K562 (cell line): ENCODE results near the gene IGF2BP3. TPM values are rescaled to one million over a fixed set of nuclear protein-coding genes. Genes with fewer than 3 reads are reported as not detected.

ENCODE experiments used
- ARID1B ChIP-seq: fragments of 450-650 bp; IDR thresholded peaks from 2 replicates; pipeline ENCODE4 v1.6.1; 2016; ENCODE audit warnings: antibody characterized with exemption, mild to moderate bottlenecking, inconsistent platforms
- BHLHE40 ChIP-seq: IDR thresholded peaks from 2 replicates; pipeline ENCODE4 v1.6.1; 2011; ENCODE audit warnings: low read length, improper control_type of control experiment
- CHCHD3 ChIP-seq: fragments of 250-450 bp; sonication (Bioruptor Pico); IDR thresholded peaks from 2 replicates; pipeline ENCODE4 v2.1.2; 2022; ENCODE audit warnings: mild to moderate bottlenecking
- CHD2 ChIP-seq: IDR thresholded peaks from 2 replicates; pipeline ENCODE4 v1.6.1; 2011; ENCODE audit warnings: low read depth, low read length
- CHD4 ChIP-seq: fragments of 200-600 bp; sonication (generic); IDR thresholded peaks from 3 replicates; pipeline ENCODE4 v1.6.1; 2012; ENCODE audit warnings: low read depth, mild to moderate bottlenecking, mixed read lengths, low read length, inconsistent platforms; ENCODE audit not compliant: insufficient read depth, insufficient replicate concordance, poor library complexity, severe bottlenecking
- FIP1L1 ChIP-seq: fragments of 200-400 bp; formaldehyde crosslinking; IDR thresholded peaks from 2 replicates; pipeline ENCODE4 v1.6.1; 2018; ENCODE audit warnings: mild to moderate bottlenecking, low read depth, low read length; ENCODE audit not compliant: poor library complexity, severe bottlenecking
- GABPA ChIP-seq: fragments of 200-800 bp; sonication (Bioruptor generic); conservative IDR thresholded peaks from 2 replicates; pipeline ENCODE4 v1.6.1; 2016; ENCODE audit warnings: low read depth, missing genetic modification characterization, missing compliant biosample characterization
- HDAC2 ChIP-seq: fragments of 450-650 bp; IDR thresholded peaks from 2 replicates; pipeline ENCODE4 v1.6.1; 2016; ENCODE audit warnings: mild to moderate bottlenecking
- HDAC3 ChIP-seq: fragments of 450-650 bp; IDR thresholded peaks from 2 replicates; pipeline ENCODE4 v1.6.1; 2018; ENCODE audit warnings: borderline replicate concordance, mild to moderate bottlenecking, moderate library complexity; ENCODE audit not compliant: partially characterized antibody
- ILF3 ChIP-seq: fragments of 450-650 bp; IDR thresholded peaks from 2 replicates; pipeline ENCODE4 v1.6.1; 2018; ENCODE audit warnings: antibody characterized with exemption, mild to moderate bottlenecking, moderate library complexity, borderline replicate concordance
- KLF6 ChIP-seq: fragments of 250-450 bp; sonication (Bioruptor Pico); IDR thresholded peaks from 2 replicates; pipeline ENCODE4 v1.4.0; 2020; ENCODE audit warnings: mild to moderate bottlenecking, moderate library complexity, borderline replicate concordance
- NEUROD1 ChIP-seq: fragments of 150-350 bp; IDR thresholded peaks from 2 replicates; pipeline ENCODE4 v1.6.1; 2014; ENCODE audit warnings: borderline replicate concordance, low read length, low read depth; ENCODE audit not compliant: partially characterized antibody
- NR2C1 ChIP-seq, 2 experiments: fragments of 450-650 bp; IDR thresholded peaks; 2 replicates each; pipeline ENCODE4 v1.6.1; 2017; ENCODE audit warnings: mild to moderate bottlenecking in 2 of 2, antibody characterized with exemption in 1 of 2, inconsistent platforms in 1 of 2, missing compliant biosample characterization in 1 of 2, missing genetic modification characterization in 1 of 2
- RB1 ChIP-seq: fragments of 450-650 bp; IDR thresholded peaks from 2 replicates; pipeline ENCODE4 v1.6.1; 2017; ENCODE audit warnings: low read depth, mild to moderate bottlenecking
- RBBP5 ChIP-seq: fragments of 200-600 bp; sonication (generic); IDR thresholded peaks from 2 replicates; pipeline ENCODE4 v1.6.1; 2012; ENCODE audit warnings: borderline replicate concordance, mild to moderate bottlenecking, low read length, control low read depth, inconsistent platforms; ENCODE audit not compliant: insufficient read depth, poor library complexity, severe bottlenecking
- RBM15 ChIP-seq: fragments of 200-400 bp; formaldehyde crosslinking; IDR thresholded peaks from 2 replicates; pipeline ENCODE4 v1.6.1; 2018; ENCODE audit warnings: mild to moderate bottlenecking, low read length, moderate library complexity; ENCODE audit not compliant: insufficient read depth
- RBM34 ChIP-seq: fragments of 200-400 bp; formaldehyde crosslinking; IDR thresholded peaks from 2 replicates; pipeline ENCODE4 v1.6.1; 2018; ENCODE audit warnings: low read length, borderline replicate concordance; ENCODE audit not compliant: insufficient read depth
- SETDB1 ChIP-seq: IDR thresholded peaks from one replicate; pipeline ENCODE4 v1.6.1; 2012; ENCODE audit warnings: low read length, control low read depth, inconsistent platforms
- SNAPC5 ChIP-seq: fragments of 250-450 bp; sonication (Bioruptor Pico); IDR thresholded peaks from 2 replicates; pipeline ENCODE4 v1.8.0; 2021; ENCODE audit warnings: moderate library complexity, mild to moderate bottlenecking, inconsistent platforms
- TGIF2 ChIP-seq: sonication (generic); formaldehyde crosslinking; IDR thresholded peaks from 2 replicates; pipeline ENCODE4 v1.8.1; 2022; ENCODE audit warnings: mild to moderate bottlenecking, missing genetic modification reagents, moderate library complexity
- WHSC1 ChIP-seq: IDR thresholded peaks from one replicate; pipeline ENCODE4 v1.6.1; 2012; ENCODE audit warnings: low read length, control low read depth, inconsistent platforms
- ZBTB12 ChIP-seq: fragments of 250-450 bp; sonication (Bioruptor Pico); IDR thresholded peaks from 2 replicates; pipeline ENCODE4 v1.4.0; 2020
- ZBTB33 ChIP-seq: sonication (generic); formaldehyde crosslinking; IDR thresholded peaks from 2 replicates; pipeline ENCODE4 v1.8.1; 2023; ENCODE audit warnings: mild to moderate bottlenecking, missing genetic modification reagents
- ZNF436 ChIP-seq: fragments of 250-450, 450-650 bp; sonication (Bioruptor Pico); formaldehyde crosslinking; IDR thresholded peaks from 2 replicates; pipeline ENCODE4 v1.7.0; 2020; ENCODE audit warnings: mild to moderate bottlenecking
- ZNF707 ChIP-seq: fragments of 250-450 bp; sonication (Bioruptor Pico); conservative IDR thresholded peaks from 2 replicates; pipeline ENCODE4 v1.8.0; 2022; ENCODE audit warnings: inconsistent platforms, mild to moderate bottlenecking, moderate library complexity
- polyA plus RNA-seq, 8 experiments: library from polyadenylated mRNA; depleted of rRNA in 4 of 8; stranded (reverse) in 5 of 8; unstranded in 3 of 8; fragments of >200 nt; fragmentation: Nextera tagmentation in 2 of 8; fragmentation: Illumina TruSeq in 1 of 8; extraction: Ambion mirVana in 2 of 8; extraction: Trizol in 1 of 8; gene quantifications; 2 replicates each; pipeline versions ENCODE4 v1.2.1 to v1.2.3, GENCODE V29; 2011 to 2014; ENCODE audit warnings: inconsistent platforms in 1 of 8, missing spikeins in 1 of 8
- total RNA-seq, 7 experiments: library from RNA; depleted of rRNA in 6 of 7; stranded (reverse); fragments of >200 nt in 6 of 7; fragmentation: Illumina TruSeq in 2 of 7; extraction: Trizol in 2 of 7; gene quantifications; 2 replicates each; pipeline versions ENCODE4 v1.2.1 to v1.2.3, GENCODE V29; 2011 to 2021; ENCODE audit warnings: low replicate concordance in 1 of 7

IGF2BP3 gene
- total and polyA plus RNA-seq, 9 of the 15 experiments (the other 6 are each of a cell fraction or from before 2014, with no cell fraction given) = 8.4 to 88.1 (median 61.2) TPM

- no peak for TF ChIP-seq FIP1L1
- peak; percentile 67 for TF ChIP-seq CHD2
- TF ChIP-seq HDAC3 = peak; percentile 89
- TF ChIP-seq CHCHD3 (CRISPR knock-in tag) = 0 out of 2 replicates have a peak, but pooled peaks have one; percentile 70
- TF ChIP-seq ILF3 = no peak
- TF ChIP-seq HDAC2 = peak; percentile 100
- no peak for TF ChIP-seq SETDB1
- no peak for TF ChIP-seq TGIF2
- TF ChIP-seq KLF6 (CRISPR knock-in tag) = no peak
- peak; percentile 37 for TF ChIP-seq NEUROD1
- TF ChIP-seq SNAPC5 = no peak
- TF ChIP-seq ZNF436 (CRISPR knock-in tag) = no peak
- TF ChIP-seq NR2C1 (IDR thresholded peaks at IDR 0.05) = no peak
- 0 out of 2 replicates have a peak, but pooled peaks have one; percentile 35 for TF ChIP-seq NR2C1 (tag; IDR thresholded peaks at IDR 0.05)
- TF ChIP-seq RBM34 = no peak
- TF ChIP-seq WHSC1 = no peak
- TF ChIP-seq ZBTB12 (CRISPR knock-in tag) = no peak
- TF ChIP-seq BHLHE40 = peak; percentile 99
- no peak for TF ChIP-seq RBM15
- TF ChIP-seq GABPA = 0 out of 2 replicates have a peak, but pooled peaks have one; percentile 37
- TF ChIP-seq CHD4 = no peak
- TF ChIP-seq ZNF707 (CRISPR knock-in tag) = no peak
- TF ChIP-seq RB1 = no peak
- no peak for TF ChIP-seq ZBTB33 (CRISPR knock-in tag)
- TF ChIP-seq ARID1B = peak; percentile 84
- peak; percentile 53 for TF ChIP-seq RBBP5
These were observed at the start of gene IGF2BP3 (continued) for GRCh38 chr7:23470330-23471105.
